ENCODE results near the gene FAM180B.

- no peak for TF ChIP-seq CTCF (IDR thresholded peaks at IDR 0.05)
- TF ChIP-seq POLR2A (IDR thresholded peaks at IDR 0.05): no peak
These were observed 3.7 kb downstream of the FAM180B start for GRCh38 chr11:47589977-47590861.

Data from esophagus squamous epithelium (tissue), 4 donors.